GM18511 (cell line): ENCODE results near the gene LSM2.

Source experiments
- ATAC-seq: cut with Tn5 transposase; IDR thresholded peaks from one replicate; pipeline ENCODE4 v1.9.1; 2021; ENCODE audit warnings: mild to moderate bottlenecking, moderate library complexity; ENCODE audit not compliant: unreplicated experiment

The LSM2 gene

GRCh38 chr6:31778193-31778592 lies 28.6 kb downstream of the LSM2 start:
- no peak for ATAC-seq

GRCh38 chr6:31777667-31778050 lies 29.1 kb downstream of the LSM2 start:
- ATAC-seq, result no peak

DNA sequence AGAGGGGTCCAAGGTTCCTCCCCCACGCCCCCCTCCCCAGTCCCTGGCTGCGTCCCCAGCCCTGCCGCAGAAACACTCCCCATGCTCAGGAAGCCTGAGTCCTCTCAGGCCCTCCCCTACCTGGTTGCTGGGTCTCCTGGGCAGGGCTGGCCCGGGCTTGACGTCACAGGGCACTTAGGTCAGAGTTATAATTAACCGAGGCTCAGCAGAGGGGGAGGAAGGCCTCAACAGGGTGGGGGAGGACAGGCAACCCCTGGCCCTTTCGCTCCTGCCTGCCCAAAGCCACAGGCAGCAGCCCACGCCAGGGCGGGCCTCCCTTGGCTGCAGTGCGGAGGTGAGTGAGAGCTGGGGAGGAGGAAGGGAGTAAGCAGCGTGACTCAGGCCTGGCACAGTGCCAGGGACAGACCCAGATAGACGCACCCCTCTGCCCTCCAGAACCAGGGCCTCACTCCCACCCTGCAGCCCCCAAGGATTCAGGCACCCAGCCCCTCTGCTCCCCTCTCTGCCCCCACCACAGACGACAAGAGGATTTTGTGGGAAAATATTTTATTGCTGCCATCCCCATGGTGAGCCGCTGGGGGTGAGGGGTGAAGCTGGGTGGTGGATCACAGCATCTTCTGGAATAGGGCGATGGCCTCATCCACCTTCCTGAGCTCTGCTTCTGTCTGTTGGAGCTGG lies 29.6 kb downstream of the LSM2 start, which contains the start of gene VWA7:
Gene VWA7 (minus strand): TSS at position 340 of the 678 bp plus-strand sequence. CDS start 549 bp downstream, outside the sequence.
- ATAC-seq, result peak; percentile 91

DNA sequence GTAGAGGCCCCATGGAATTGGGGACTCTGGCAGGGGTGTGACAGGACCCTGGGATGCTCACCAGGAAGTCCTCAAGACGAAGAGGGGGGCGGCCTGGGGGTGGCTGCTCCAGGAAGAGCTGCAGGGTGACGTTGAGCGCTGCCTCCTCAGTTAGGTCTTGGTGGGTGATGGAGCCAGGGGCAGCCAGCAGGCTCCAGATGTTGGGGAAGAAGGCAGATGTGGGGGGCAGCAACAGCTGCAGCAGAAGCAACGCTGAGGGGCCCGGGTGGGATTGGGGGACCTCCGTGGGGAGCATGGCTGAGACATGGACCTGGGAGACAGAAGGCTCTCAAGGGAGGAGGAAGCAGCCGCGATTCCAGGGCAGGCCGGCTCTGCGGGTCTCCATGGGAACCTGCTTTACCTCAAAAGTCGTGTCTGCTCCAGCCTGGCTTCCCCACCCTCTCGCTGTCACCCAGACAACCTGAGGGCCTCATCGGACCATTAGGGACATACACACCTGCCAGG lies 30.2 kb downstream of the LSM2 start:
- no peak for ATAC-seq

GRCh38 chr6:31775633-31776484 lies 30.9 kb downstream of the LSM2 start:
- ATAC-seq, result no peak

DNA sequence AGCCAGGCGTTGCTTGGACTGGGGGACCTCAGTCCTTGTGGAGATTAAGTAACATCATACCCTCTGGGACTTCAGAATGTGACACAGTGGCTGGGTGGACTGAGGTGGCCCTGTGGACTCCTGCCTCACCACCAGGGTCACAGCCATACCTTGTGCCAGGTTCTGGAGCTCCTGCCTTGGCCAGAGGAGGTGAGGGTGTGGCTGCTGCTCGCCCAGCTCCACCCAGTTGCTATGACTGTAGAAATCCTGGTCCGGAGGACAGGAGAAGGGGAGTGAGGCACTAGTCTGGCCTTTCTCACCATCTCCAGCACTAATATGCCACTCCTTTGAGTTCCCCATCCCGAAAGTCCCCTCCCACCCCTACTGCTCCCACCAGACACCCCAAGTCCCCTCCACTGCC lies 31.6 kb downstream of the LSM2 start:
- no peak for ATAC-seq

DNA sequence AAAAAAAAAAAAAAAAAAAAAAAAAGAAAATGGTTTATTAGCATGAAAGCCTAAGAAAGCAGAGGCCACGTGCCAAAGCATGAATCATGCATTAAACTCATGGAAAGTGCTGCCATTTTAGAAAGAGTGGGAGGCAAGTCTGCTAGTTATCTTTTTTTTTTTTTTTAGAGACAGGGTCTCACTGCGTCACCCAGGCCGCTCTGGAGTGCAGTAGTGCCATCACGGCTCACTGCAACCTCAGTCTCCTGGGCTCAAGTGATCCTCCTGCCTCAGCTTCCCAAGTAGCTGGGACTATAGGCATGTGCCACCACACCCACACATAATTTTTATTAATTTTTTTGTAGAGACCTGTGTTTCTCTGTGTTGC lies 34.8 kb downstream of the LSM2 start:
- ATAC-seq, result no peak

GRCh38 chr6:31770860-31771259 lies 35.9 kb downstream of the LSM2 start:
- no peak for ATAC-seq

DNA sequence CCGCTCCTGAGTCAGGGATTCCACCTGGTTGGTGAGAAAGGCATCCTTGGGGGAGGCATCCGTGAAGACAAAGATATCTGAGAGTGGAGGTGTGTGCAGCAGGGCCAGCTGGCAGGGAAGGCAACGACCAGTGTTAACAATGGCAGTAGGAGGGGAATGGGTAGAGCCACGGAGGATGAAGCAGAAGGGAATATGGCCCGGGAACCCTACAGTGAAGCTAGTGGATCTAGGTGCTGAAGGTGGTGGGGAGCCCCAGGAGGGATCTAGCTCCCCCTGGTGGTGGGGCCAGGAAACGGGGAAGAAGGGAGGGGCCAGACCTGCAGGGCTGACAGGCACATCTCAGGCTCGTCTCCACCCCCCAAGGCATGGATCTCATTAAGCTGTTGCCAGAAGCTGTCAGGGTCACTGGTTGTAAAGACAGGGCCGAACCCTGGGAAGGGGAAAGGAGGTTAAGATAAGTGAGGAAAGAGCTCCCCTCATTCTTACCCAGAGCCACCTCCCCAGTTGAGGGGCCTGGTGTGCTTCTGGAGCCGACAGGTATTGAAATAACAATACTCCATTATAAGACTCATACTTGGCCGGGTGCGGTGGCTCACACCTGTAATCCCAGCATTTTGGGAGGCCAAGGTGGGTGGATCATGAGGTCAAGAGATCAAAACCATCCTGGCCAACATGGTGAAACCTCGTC lies 36.9 kb downstream of the LSM2 start:
- ATAC-seq, result no peak

GRCh38 chr6:31768363-31769257 lies 38.2 kb downstream of the LSM2 start:
- ATAC-seq, result no peak

DNA sequence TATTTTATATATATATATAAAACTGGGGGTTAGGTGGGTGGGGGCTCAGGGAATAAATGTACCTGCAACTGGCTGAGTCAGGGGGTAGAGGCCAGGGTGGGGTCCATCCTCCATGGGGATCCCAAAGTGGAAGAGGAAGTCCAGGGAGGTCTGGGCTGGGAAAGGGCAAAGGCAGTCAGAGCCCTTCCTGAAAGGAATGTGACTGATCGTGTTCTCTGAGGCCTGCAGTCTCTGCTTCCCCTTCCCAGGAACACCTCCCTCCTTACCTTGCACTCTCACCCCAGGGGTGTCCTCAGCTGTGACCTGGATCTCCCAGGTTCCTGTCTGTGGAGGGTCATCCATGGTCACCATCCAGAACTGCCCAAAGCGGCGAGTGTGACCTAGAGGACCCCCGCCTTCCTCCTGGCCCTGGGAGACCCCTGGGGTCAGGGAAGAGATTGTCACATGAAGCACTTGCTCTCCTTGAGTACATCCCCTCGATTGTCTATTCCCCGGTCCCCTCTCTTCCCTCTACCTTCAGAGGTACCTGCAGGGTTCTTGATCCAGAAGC lies 39.6 kb downstream of the LSM2 start:
- ATAC-seq, result no peak

GRCh38 chr6:31765910-31766794 lies 40.6 kb downstream of the LSM2 start:
- ATAC-seq, result no peak

- ATAC-seq, result no peak
Measured at GRCh38 chr6:31765559-31765909, 41.2 kb downstream of the LSM2 start.

- ATAC-seq, result no peak
Measured at GRCh38 chr6:31764198-31764597, 42.6 kb downstream of the LSM2 start.

GRCh38 chr6:31763619-31763940 lies 43.2 kb downstream of the LSM2 start:
- ATAC-seq, result no peak

- ATAC-seq, result no peak
Measured at GRCh38 chr6:31762878-31763618, 43.7 kb downstream of the LSM2 start.

- ATAC-seq, result no peak
Measured at GRCh38 chr6:31762356-31762755, 44.4 kb downstream of the LSM2 start, which contains the start of gene SAPCD1. TSS of gene SAPCD1 (plus strand) at chr6:31762656. CDS start at chr6:31763055, 399 bp downstream.

- no peak for ATAC-seq
Measured at GRCh38 chr6:31761343-31761742, 45.4 kb downstream of the LSM2 start.

DNA sequence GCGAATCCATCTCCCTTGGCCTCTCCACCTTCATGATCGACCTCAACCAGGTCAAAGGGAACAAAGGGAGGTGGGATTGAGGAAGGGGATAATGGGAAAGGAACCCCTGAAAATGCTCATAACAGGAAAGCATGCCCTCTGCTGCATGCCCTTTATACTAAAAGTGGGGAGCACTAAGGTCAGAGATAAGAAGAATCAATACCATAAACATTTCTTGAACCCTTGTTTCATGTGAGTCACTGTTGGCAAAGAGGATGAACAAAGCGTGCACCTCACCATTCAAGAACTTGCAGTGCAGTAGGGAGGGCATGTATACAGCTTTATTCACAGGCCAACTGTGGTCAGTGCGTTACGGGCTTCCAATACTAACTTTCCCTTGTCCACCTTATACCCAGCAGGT lies 46.0 kb downstream of the LSM2 start:
- ATAC-seq, result no peak
